Coronary artery (tissue), 2 donors: Measurements from ENCODE around the gene SLC5A6.
"Not testable (repeated sequence)": the region's sequence is repeated elsewhere in the genome, so short reads cannot be mapped to it uniquely, and the experiment has no call there.

Experiments
- DNase-seq: peaks from one replicate; pipeline ENCODE4 v3.0.0-alpha.2; 2017; ENCODE audit warnings: low spot score
- H3K27ac ChIP-seq, 2 donors: fragments of 200-600 bp; sonication (generic); one replicate each; pipeline ENCODE4 v1.5.1; 2016 to 2019
- H3K4me3 ChIP-seq: fragments of 200-600 bp; sonication (generic); 2 replicates; pipeline ENCODE4 v1.5.1; 2016; ENCODE audit warnings: mild to moderate bottlenecking, moderate library complexity
- TF ChIP-seq, protein P1 (sequence below): fragments of 200-600 bp; sonication (generic); IDR thresholded peaks from one replicate; pipeline ENCODE4 v1.5.1; 2019; ENCODE audit warnings: antibody characterized with exemption

Gene SLC5A6

GRCh38 chr2:27185331-27186026, 26.6 kb downstream of the SLC5A6 start:
- no peak for DNase-seq

GRCh38 chr2:27184115-27184514, 28.0 kb downstream of the SLC5A6 start:
- TF ChIP-seq, protein P1, sequence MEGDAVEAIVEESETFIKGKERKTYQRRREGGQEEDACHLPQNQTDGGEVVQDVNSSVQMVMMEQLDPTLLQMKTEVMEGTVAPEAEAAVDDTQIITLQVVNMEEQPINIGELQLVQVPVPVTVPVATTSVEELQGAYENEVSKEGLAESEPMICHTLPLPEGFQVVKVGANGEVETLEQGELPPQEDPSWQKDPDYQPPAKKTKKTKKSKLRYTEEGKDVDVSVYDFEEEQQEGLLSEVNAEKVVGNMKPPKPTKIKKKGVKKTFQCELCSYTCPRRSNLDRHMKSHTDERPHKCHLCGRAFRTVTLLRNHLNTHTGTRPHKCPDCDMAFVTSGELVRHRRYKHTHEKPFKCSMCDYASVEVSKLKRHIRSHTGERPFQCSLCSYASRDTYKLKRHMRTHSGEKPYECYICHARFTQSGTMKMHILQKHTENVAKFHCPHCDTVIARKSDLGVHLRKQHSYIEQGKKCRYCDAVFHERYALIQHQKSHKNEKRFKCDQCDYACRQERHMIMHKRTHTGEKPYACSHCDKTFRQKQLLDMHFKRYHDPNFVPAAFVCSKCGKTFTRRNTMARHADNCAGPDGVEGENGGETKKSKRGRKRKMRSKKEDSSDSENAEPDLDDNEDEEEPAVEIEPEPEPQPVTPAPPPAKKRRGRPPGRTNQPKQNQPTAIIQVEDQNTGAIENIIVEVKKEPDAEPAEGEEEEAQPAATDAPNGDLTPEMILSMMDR, result no peak
- H3K27ac ChIP-seq, result peak overlapping the region; percentile 61 to 90
- no peak for DNase-seq
- H3K4me3 ChIP-seq, result no peak overlapping the region

More at GRCh38 chr2:27185331-27186026, 26.6 kb downstream of the SLC5A6 start:
- Histone ChIP-seq H3K27ac (peak overlapping the region; percentile 61 to 90), H3K4me3 (no peak overlapping the region)
- TF ChIP-seq, protein P1, result no peak

GRCh38 chr2:27182346-27182745, 29.7 kb downstream of the SLC5A6 start:
- TF ChIP-seq, protein P1, result no peak
- peak overlapping the region in 1 of 2 donors; percentile 13 for H3K27ac ChIP-seq
- no peak overlapping the region for H3K4me3 ChIP-seq
- no peak for DNase-seq

GRCh38 chr2:27179344-27180000, 32.6 kb downstream of the SLC5A6 start:
- H3K27ac ChIP-seq, result peak overlapping the region in 1 of 2 donors; percentile 43
- H3K4me3 ChIP-seq, result no peak overlapping the region
- no peak for DNase-seq
- TF ChIP-seq, protein P1, result no peak

- DNase-seq, result no peak
- TF ChIP-seq, protein P1, result no peak
- Histone ChIP-seq H3K4me3 (no peak overlapping the region), H3K27ac (no peak overlapping the region)
These were observed 33.6 kb downstream of the SLC5A6 start for GRCh38 chr2:27178469-27178868.

DNA sequence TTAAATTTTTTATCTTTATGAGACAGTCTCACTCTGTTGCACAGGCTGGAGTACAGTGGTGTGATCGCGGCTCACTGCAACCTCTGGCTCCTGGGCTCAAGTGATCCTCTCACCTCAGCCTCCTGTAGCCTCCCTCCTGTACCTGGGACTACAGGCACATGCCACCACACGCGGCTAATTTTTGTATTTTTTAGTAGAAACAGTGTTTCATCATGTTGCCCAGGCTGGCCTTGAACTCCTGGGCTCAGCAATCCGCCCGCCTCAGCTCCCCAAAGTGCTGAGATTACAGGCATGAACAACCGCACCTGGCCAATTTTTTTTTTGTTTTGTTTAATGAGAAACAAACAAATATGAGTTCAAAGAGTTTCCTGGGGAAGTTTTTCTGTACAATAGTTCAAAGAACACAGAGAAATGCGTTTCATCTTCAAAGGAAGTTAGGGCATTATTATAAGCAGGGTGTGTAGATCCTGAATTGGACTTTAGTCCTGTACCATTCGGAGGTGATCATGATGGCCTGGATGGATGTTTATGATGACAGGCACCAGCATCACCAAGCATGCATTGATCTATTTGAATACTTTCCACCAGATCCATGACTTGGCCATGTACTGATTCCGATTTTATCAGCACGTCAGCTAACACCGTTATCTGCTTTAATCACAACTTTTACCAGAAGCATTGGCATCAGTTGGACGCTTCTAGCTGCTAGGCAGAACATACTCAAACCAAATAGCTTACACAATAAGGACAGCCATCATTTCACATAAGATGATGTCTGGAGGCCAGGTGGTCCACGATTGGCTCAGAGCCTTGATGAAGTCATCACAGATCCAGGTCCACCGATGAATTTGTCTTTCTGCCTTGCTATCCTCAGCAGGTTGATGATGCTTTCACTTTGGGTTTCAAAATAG, 34.4 kb downstream of the SLC5A6 start:
- H3K27ac ChIP-seq, result no peak overlapping the region
- no peak for DNase-seq
- no peak overlapping the region for H3K4me3 ChIP-seq
- TF ChIP-seq, protein P1, result no peak

DNA sequence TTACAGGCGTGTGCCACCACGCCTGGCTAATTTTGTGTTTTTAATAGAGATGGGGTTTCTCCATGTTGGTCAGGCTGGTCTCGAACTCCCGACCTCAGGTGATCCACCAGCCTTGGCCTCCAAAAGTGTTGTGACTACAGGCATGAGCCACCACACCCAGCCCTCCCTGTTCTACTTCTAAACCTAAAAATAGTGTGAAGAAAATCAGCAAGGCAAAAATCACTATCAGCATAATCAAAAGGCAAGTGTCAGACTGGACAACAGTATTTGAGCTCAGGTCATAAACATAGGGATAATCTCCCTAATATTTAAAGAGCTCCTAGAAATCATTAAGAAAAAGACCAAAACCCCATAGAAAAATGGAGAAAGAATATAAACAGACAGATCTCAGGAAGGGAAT, 36.3 kb downstream of the SLC5A6 start:
- H3K27ac ChIP-seq, result peak overlapping the region in 1 of 2 donors; percentile 51
- not testable (repeated sequence) for DNase-seq, H3K4me3 ChIP-seq
